ENCODE data around the gene FSCN2. TPM values are rescaled to one million over a fixed set of nuclear protein-coding genes. Genes with fewer than 3 reads are reported as not detected.
A peak's percentile ranks its signal among the peaks of the same experiment; 100 is the strongest.

The FSCN2 gene
- total and polyA plus RNA-seq, 2 donors (not counting 3 experiments of a cell fraction or from before 2014, with no cell fraction given), result 0.32 to 0.71 TPM

DNA sequence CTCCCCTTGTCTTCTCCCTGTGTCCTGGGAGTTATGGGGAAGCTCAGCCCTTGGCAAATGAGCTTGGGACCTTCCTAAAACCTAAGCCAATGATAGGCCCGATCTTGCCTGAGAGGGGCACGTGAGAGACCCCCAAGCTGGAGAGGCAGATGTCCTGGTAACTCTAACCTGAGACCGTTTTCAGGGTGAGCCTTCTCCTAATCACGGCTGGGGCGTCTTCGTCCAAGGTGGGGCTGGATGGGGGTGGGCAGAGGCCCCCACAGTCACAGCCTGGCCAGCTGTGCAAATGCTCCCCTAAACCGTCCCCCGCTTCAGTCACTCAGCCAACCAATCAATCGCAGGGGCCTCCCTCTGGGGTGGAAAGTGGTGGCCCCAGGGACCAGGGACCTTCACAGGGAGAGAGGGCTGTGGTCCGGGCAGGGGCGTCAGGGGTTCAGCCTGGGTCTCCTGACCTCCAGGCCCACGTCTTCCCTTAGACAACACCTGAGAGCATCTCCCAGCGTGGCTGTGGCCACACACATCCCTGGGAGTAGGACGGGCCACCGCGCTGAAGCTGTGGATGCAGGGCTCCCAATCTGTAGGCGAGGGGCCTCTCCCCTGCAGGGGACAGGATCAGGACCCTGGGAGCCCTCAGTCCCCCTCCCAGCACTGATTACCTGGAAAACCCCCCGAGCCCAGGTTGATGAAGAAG lies 46.2 kb upstream of the FSCN2 start:
- Histone ChIP-seq H3K79me2 (ENCODE audit: control insufficient read depth, insufficient read depth, low read length) (no peaks in the 10 kb centered on the region), H3K4me2 (ENCODE audit: insufficient read depth, low read length) (peak overlapping the region; percentile 73), H2AFZ (ENCODE audit: low read depth, low read length) (peak overlapping the region; percentile 93), H3K27me3 (ENCODE audit: control insufficient read depth in 2 of 2, insufficient read depth in 2 of 2, low read length in 2 of 2) (peaks cover 0 to 1% of the 10 kb centered on the region in 2 experiments), H3K27ac (ENCODE audit: insufficient read depth, low read depth, low read length) (no peak overlapping the region), H3K9ac (replicated peaks; ENCODE audit: extremely low read depth, insufficient read depth, low read length) (no peak overlapping the region), H4K20me1 (replicated peaks; ENCODE audit: control insufficient read depth, extremely low read depth, insufficient read depth, low read length) (no peaks in the 10 kb centered on the region), H3K9me1 (replicated peaks; ENCODE audit: control insufficient read depth, extremely low read depth, insufficient read depth, low read length) (no peaks in the 10 kb centered on the region), H3K4me3 (replicated peaks in 1 of 3; ENCODE audit: insufficient read depth in 1 of 3, low read depth in 1 of 3, low read length in 3 of 3) (peak overlapping the region; percentile 36 to 56 (median 37)), H3K9me3 (replicated peaks; ENCODE audit: control insufficient read depth, insufficient read depth, low read length) (no peaks in the 10 kb centered on the region), H3K4me1 (ENCODE audit: control insufficient read depth, extremely low read depth, insufficient read depth, low read length) (peaks cover 12% of the 10 kb centered on the region), H3K36me3 (ENCODE audit: control insufficient read depth in 2 of 2, extremely low read depth in 1 of 2, insufficient read depth in 2 of 2, low read length in 2 of 2) (no peaks in the 10 kb centered on the region)
- POLR2A ChIA-PET, result interaction anchor here (1.2 kb wide), 1 partner anchor 87 kb away, joined by 5 read pairs; the partner anchor contains the start of gene BAHCC1
- CTCF ChIA-PET, result interaction anchor here (1.0 to 6.8 kb wide), 4 partner anchors 41 to 227 kb away, joined by 3 to 117 read pairs (median 30); no protein-coding TSS in a partner anchor
- TF ChIP-seq EZH2 (IDR thresholded peaks at IDR 0.05; ENCODE audit: borderline replicate concordance, low read depth, low read length, severe bottlenecking) (no peak), JUN (IDR thresholded peaks at IDR 0.05; ENCODE audit: borderline replicate concordance, insufficient read depth, insufficient read length, low read depth) (no peak)
- TF ChIP-seq, protein P1, sequence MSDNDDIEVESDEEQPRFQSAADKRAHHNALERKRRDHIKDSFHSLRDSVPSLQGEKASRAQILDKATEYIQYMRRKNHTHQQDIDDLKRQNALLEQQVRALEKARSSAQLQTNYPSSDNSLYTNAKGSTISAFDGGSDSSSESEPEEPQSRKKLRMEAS (IDR thresholded peaks at IDR 0.05; ENCODE audit: insufficient read depth, insufficient read length), result no peak
- dilution Hi-C loops (cut with MboI; ENCODE audit: extremely low pct_ligation_motif_present, low sequenced_read_pairs), result no loop called here
- intact Hi-C loops (cut with micrococcal nuclease), result loop anchor here (5.0 kb wide), 1 partner anchor 40 kb away; no protein-coding TSS in a partner anchor
- BruUV-seq (replicated peaks), result no TSS peak
- DNase-seq (ENCODE audit: low read depth, low spot score), result no peak
- FAIRE-seq, result no peak

DNA sequence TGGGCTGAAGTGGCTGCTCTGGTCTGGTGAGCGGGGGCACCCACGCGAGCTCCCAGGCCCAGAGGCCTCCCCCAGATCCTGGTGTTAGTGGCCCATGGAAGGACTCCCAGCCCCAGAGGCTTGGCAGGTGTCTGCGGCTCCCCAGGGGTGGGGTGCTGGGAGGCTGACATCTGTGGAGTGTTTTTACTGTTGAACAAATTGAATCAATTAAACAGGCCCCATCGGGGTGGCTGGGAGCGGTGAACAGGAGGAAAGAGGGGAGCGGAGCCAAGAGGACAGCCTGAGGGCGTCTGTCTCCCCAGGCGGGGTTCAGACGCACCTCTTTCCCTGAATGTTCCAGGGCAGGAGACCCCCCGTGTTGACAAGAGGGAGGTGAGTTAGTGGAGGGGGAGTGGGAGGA lies 45.5 kb upstream of the FSCN2 start:
- Histone ChIP-seq H3K9ac (replicated peaks; ENCODE audit: extremely low read depth, insufficient read depth, low read length) (no peak overlapping the region), H3K4me3 (replicated peaks in 1 of 3; ENCODE audit: insufficient read depth in 1 of 3, low read depth in 1 of 3, low read length in 3 of 3) (no peak overlapping the region), H4K20me1 (replicated peaks; ENCODE audit: control insufficient read depth, extremely low read depth, insufficient read depth, low read length) (no peaks in the 10 kb centered on the region), H3K4me1 (ENCODE audit: control insufficient read depth, extremely low read depth, insufficient read depth, low read length) (peaks cover 12% of the 10 kb centered on the region), H3K79me2 (ENCODE audit: control insufficient read depth, insufficient read depth, low read length) (no peaks in the 10 kb centered on the region), H3K9me1 (replicated peaks; ENCODE audit: control insufficient read depth, extremely low read depth, insufficient read depth, low read length) (no peaks in the 10 kb centered on the region), H3K27ac (ENCODE audit: insufficient read depth, low read depth, low read length) (no peak overlapping the region), H2AFZ (ENCODE audit: low read depth, low read length) (no peak overlapping the region), H3K27me3 (ENCODE audit: control insufficient read depth in 2 of 2, insufficient read depth in 2 of 2, low read length in 2 of 2) (peaks cover 0 to 1% of the 10 kb centered on the region in 2 experiments), H3K4me2 (ENCODE audit: insufficient read depth, low read length) (no peak overlapping the region), H3K36me3 (ENCODE audit: control insufficient read depth in 2 of 2, extremely low read depth in 1 of 2, insufficient read depth in 2 of 2, low read length in 2 of 2) (no peaks in the 10 kb centered on the region), H3K9me3 (replicated peaks; ENCODE audit: control insufficient read depth, insufficient read depth, low read length) (no peaks in the 10 kb centered on the region)
- no peak for FAIRE-seq
- TF ChIP-seq MYC (IDR thresholded peaks at IDR 0.05; ENCODE audit: low read depth, low read length), result no peak
- TF ChIP-seq, protein P1 (IDR thresholded peaks at IDR 0.05; ENCODE audit: insufficient read depth, insufficient read length), result no peak
- TF ChIP-seq POLR2A (IDR thresholded peaks at IDR 0.05; ENCODE audit: low read depth, low read length), result no peak
- no peak for TF ChIP-seq EZH2 (IDR thresholded peaks at IDR 0.05; ENCODE audit: borderline replicate concordance, low read depth, low read length, severe bottlenecking)
- TF ChIP-seq POLR2AphosphoS5 (IDR thresholded peaks at IDR 0.05; ENCODE audit: insufficient read depth, low read depth, low read length), result no peak
- TF ChIP-seq JUN (IDR thresholded peaks at IDR 0.05; ENCODE audit: borderline replicate concordance, insufficient read depth, insufficient read length, low read depth), result no peak
- no peak for TF ChIP-seq GATA2 (IDR thresholded peaks at IDR 0.05; ENCODE audit: insufficient read depth, insufficient read length, low read depth, low read length)
- TF ChIP-seq, protein P2, sequence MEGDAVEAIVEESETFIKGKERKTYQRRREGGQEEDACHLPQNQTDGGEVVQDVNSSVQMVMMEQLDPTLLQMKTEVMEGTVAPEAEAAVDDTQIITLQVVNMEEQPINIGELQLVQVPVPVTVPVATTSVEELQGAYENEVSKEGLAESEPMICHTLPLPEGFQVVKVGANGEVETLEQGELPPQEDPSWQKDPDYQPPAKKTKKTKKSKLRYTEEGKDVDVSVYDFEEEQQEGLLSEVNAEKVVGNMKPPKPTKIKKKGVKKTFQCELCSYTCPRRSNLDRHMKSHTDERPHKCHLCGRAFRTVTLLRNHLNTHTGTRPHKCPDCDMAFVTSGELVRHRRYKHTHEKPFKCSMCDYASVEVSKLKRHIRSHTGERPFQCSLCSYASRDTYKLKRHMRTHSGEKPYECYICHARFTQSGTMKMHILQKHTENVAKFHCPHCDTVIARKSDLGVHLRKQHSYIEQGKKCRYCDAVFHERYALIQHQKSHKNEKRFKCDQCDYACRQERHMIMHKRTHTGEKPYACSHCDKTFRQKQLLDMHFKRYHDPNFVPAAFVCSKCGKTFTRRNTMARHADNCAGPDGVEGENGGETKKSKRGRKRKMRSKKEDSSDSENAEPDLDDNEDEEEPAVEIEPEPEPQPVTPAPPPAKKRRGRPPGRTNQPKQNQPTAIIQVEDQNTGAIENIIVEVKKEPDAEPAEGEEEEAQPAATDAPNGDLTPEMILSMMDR (IDR thresholded peaks at IDR 0.05; ENCODE audit: extremely low read depth in 1 of 2, insufficient read depth in 1 of 2, low read depth in 1 of 2, low read length in 2 of 2), result no peak
- no peak for TF ChIP-seq FOS (IDR thresholded peaks at IDR 0.05; ENCODE audit: borderline replicate concordance, insufficient read depth, low read length)
- intact Hi-C loops (cut with micrococcal nuclease) (loop anchor here (5.0 kb wide), 1 partner anchor 40 kb away; no protein-coding TSS in a partner anchor), dilution Hi-C loops (cut with MboI; ENCODE audit: extremely low pct_ligation_motif_present, low sequenced_read_pairs) (no loop called here)
- no TSS peak for BruUV-seq (replicated peaks)
- CTCF ChIA-PET, result interaction anchor here (0.8 to 6.8 kb wide), 5 partner anchors 83 to 227 kb away, joined by 3 to 117 read pairs (median 30); partner anchors contain the start of gene BAHCC1
- no peak for DNase-seq (ENCODE audit: low read depth, low spot score)
- POLR2A ChIA-PET, result no interaction called here

Data from endothelial cell of umbilical vein (primary cell).